Measurements from ENCODE around the gene MYH13.
"Not testable (repeated sequence)": the region's sequence is repeated elsewhere in the genome, so short reads cannot be mapped to it uniquely, and the experiment has no call there.

The MYH13 gene

DNA sequence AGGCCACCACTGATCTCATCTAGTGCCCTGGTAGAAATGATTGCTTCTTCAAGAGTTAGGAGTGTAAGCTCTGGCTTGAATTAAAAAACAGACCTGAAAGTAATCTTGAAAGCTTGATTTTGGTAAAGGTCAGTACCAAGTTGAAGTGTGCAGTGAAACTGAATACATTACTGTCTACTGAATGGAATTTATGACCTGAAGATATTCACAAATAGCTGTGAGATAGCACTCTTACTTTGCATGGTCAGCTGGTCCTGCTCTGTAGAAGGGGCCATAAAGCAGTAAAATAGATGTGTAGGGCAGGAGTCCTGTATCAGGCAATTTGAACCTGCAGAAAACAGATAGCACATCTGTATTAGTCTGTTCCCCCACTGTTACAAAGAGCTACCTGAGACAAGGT lies 78.6 kb downstream of the MYH13 start:
- Histone ChIP-seq H3K4me3 (ENCODE audit: low read length) (no peak overlapping the region), H3K4me1 (ENCODE audit: insufficient read depth, low read length) (no peaks in the 10 kb centered on the region; the same call in 1 of the 2 replicates), H3K27me3 (ENCODE audit: insufficient read depth, low read length) (no peaks in the 10 kb centered on the region), H3K9ac (ENCODE audit: low read depth, low read length) (no peak overlapping the region), H3K9me3 (ENCODE audit: insufficient read depth, low read depth, low read length) (no peaks in the 10 kb centered on the region), H3K27ac (ENCODE audit: low read length) (no peak overlapping the region), H3K36me3 (ENCODE audit: insufficient read depth, low read depth, low read length) (no peaks in the 10 kb centered on the region)

DNA sequence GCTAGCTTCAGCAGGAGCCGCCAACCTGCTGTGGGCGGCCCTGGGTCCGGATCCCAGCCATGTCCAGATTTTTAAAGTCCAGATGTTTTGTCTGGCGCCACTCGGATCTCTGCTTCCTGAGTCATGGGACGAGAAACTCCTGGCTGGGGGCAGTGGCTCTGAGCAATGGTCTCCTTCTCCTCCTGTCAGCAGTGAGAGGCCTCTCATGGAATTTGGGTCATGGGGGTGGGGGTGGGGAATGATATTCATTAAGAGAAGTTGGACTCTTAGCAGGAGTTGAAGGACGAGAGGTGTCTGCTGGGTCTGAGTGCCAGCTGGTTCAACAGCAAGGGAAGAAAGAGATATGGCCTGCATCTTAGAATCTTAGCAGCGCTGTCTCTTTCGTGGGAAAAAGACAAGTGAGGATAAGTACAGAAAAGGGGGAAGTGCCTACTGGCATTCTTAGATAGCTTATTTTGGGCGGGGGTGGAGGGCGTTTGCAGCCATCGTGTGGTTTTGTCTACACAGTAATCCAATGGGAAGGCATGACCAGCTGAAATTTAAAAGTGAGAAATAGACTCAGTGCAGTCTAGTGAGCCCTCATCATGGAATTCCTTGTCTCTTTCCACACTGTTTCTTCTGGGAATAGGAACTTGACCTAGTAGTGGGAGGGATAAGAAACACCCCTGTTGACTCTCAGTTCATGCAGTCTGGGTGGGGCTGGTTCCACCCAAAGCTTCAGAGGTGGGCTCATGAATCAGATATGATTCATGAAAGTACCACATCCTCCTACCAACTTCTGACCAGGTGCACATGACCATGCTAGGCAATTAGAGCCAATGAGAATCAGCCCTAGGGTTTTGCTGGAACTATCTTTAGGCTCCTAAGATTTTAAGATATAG lies 80.5 kb downstream of the MYH13 start:
- H3K36me3 ChIP-seq (ENCODE audit: insufficient read depth, low read depth, low read length) = no peaks in the 10 kb centered on the region
- H3K27me3 ChIP-seq (ENCODE audit: insufficient read depth, low read length) = no peaks in the 10 kb centered on the region
- H3K9me3 ChIP-seq (ENCODE audit: insufficient read depth, low read depth, low read length) = no peaks in the 10 kb centered on the region
- no peak overlapping the region for H3K9ac ChIP-seq (ENCODE audit: low read depth, low read length)
- no peak overlapping the region for H3K27ac ChIP-seq (ENCODE audit: low read length)
- H3K4me3 ChIP-seq (ENCODE audit: low read length) = no peak overlapping the region
- no peaks in the 10 kb centered on the region; the same call in 1 of the 2 replicates for H3K4me1 ChIP-seq (ENCODE audit: insufficient read depth, low read length)

GRCh38 chr17:10291576-10291975 lies 81.2 kb downstream of the MYH13 start:
- not testable (repeated sequence) for H3K4me1 ChIP-seq (ENCODE audit: insufficient read depth, low read length); H3K4me3 ChIP-seq (ENCODE audit: low read length); H3K9me3 ChIP-seq (ENCODE audit: insufficient read depth, low read depth, low read length); H3K36me3 ChIP-seq (ENCODE audit: insufficient read depth, low read depth, low read length); H3K27me3 ChIP-seq (ENCODE audit: insufficient read depth, low read length); H3K27ac ChIP-seq (ENCODE audit: low read length); H3K9ac ChIP-seq (ENCODE audit: low read depth, low read length)

DNA sequence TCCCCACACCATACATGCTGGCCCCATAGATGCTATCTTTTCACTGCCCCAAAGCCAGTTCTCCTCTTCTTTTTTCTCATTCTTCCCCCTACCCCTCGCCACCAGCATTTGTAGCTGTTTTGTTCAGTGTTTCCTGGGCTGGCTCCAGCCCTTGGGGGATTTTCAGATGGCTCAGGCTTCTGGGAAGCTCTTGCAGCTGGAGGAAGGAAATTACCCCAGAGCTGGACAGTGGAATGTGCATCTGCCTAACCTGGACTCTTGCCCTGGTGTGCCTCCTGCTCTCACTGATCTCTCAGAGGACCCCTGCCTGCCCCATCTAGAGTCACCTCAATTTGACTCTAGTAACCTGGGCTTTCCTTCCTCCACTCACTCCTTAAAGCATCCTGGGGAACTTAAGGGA lies 82.8 kb downstream of the MYH13 start:
- H3K4me3 ChIP-seq (ENCODE audit: low read length) = no peak overlapping the region
- no peak overlapping the region for H3K9ac ChIP-seq (ENCODE audit: low read depth, low read length)
- H3K36me3 ChIP-seq (ENCODE audit: insufficient read depth, low read depth, low read length) = no peaks in the 10 kb centered on the region
- H3K9me3 ChIP-seq (ENCODE audit: insufficient read depth, low read depth, low read length) = no peaks in the 10 kb centered on the region
- no peaks in the 10 kb centered on the region for H3K27me3 ChIP-seq (ENCODE audit: insufficient read depth, low read length)
- H3K4me1 ChIP-seq (ENCODE audit: insufficient read depth, low read length) = no peaks in the 10 kb centered on the region; the same call in 1 of the 2 replicates
- H3K27ac ChIP-seq (ENCODE audit: low read length) = no peak overlapping the region

- no peaks in the 10 kb centered on the region for H3K9me3 ChIP-seq (ENCODE audit: insufficient read depth, low read depth, low read length)
Measured at GRCh38 chr17:10286324-10286723, 86.5 kb downstream of the MYH13 start.

GRCh38 chr17:10285896-10286295 lies 86.9 kb downstream of the MYH13 start:
- H3K27me3 ChIP-seq (ENCODE audit: insufficient read depth, low read length) = no peaks in the 10 kb centered on the region
- no peaks in the 10 kb centered on the region for H3K9me3 ChIP-seq (ENCODE audit: insufficient read depth, low read depth, low read length)
- no peaks in the 10 kb centered on the region for H3K4me1 ChIP-seq (ENCODE audit: insufficient read depth, low read length)
- H3K27ac ChIP-seq (ENCODE audit: low read length) = no peak overlapping the region
- no peaks in the 10 kb centered on the region for H3K36me3 ChIP-seq (ENCODE audit: insufficient read depth, low read depth, low read length)
- no peak overlapping the region for H3K4me3 ChIP-seq (ENCODE audit: low read length)
- no peak overlapping the region for H3K9ac ChIP-seq (ENCODE audit: low read depth, low read length)

More at GRCh38 chr17:10286324-10286723, 86.5 kb downstream of the MYH13 start:
- H3K9ac ChIP-seq (ENCODE audit: low read depth, low read length) = no peak overlapping the region
- no peaks in the 10 kb centered on the region for H3K4me1 ChIP-seq (ENCODE audit: insufficient read depth, low read length)
- H3K36me3 ChIP-seq (ENCODE audit: insufficient read depth, low read depth, low read length) = no peaks in the 10 kb centered on the region
- H3K27ac ChIP-seq (ENCODE audit: low read length) = no peak overlapping the region
- no peaks in the 10 kb centered on the region for H3K27me3 ChIP-seq (ENCODE audit: insufficient read depth, low read length)
- no peak overlapping the region for H3K4me3 ChIP-seq (ENCODE audit: low read length)

DNA sequence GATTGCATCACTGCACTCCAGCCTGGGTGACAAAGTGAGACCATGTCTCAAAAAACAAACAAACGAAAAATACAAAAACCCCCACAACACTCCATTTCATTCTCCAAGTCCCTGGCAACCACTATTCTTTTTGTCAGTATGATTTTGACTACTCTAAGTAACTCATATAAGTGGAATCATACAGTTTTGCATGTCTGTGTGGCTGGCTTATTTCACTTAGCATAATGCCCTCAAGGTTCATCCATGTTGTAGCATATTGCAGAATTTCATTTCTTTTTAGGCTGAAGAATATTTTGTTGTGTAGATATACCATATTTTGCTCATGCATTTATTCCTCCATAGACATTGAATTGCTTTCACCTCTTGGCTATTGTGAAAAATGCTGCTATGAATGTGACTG lies 92.7 kb downstream of the MYH13 start:
- Histone ChIP-seq H3K27ac (ENCODE audit: low read length) (no peak overlapping the region), H3K27me3 (ENCODE audit: insufficient read depth, low read length) (no peaks in the 10 kb centered on the region), H3K36me3 (ENCODE audit: insufficient read depth, low read depth, low read length) (no peaks in the 10 kb centered on the region), H3K9me3 (ENCODE audit: insufficient read depth, low read depth, low read length) (no peaks in the 10 kb centered on the region), H3K9ac (ENCODE audit: low read depth, low read length) (no peak overlapping the region), H3K4me3 (ENCODE audit: low read length) (no peak overlapping the region), H3K4me1 (ENCODE audit: insufficient read depth, low read length) (no peaks in the 10 kb centered on the region)

DNA sequence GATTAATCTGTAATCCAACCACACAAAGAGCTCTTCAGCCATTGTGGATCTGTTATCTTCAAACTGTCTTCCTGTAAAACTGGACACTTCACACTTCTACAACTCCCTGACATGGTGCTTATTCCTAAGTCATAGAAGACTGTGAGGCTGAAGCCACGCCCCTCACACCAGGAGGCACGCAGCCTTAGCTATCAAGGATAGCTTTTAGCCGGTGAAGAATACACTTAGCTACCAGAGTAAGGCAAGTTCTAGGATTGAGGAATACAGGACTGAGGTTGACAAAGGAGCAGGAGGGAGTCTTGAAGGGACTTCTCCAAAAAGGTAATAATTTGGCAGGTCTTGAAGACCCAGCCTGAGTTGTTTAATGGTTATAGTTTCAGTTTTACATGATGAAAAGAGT lies 94.6 kb downstream of the MYH13 start:
- H3K9me3 ChIP-seq (ENCODE audit: insufficient read depth, low read depth, low read length) = no peaks in the 10 kb centered on the region
- H3K27me3 ChIP-seq (ENCODE audit: insufficient read depth, low read length) = no peaks in the 10 kb centered on the region
- no peak overlapping the region for H3K4me3 ChIP-seq (ENCODE audit: low read length)
- H3K4me1 ChIP-seq (ENCODE audit: insufficient read depth, low read length) = no peaks in the 10 kb centered on the region
- H3K9ac ChIP-seq (ENCODE audit: low read depth, low read length) = no peak overlapping the region
- H3K27ac ChIP-seq (ENCODE audit: low read length) = no peak overlapping the region
- H3K36me3 ChIP-seq (ENCODE audit: insufficient read depth, low read depth, low read length) = no peaks in the 10 kb centered on the region

DNA sequence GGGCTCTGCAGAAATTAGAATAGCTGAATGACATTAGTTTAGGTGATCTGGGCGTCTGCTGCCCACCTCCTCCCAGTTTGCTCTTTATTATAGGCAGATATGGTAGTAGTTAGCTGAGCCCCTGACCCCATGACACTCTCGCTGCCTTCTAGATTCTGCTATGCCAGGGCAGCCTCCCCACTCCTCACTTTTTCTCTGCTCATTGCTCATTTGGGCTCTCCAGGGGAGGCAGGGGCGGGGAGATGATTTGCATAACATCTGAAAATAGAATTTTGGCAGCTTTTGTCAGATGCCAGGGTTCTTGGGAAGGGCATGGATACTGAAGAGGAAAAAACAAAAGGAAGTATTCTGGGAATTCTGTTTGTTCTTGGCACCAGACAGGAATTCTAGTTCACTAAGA lies 96.4 kb downstream of the MYH13 start:
- no peaks in the 10 kb centered on the region for H3K4me1 ChIP-seq (ENCODE audit: insufficient read depth, low read length)
- H3K36me3 ChIP-seq (ENCODE audit: insufficient read depth, low read depth, low read length) = no peaks in the 10 kb centered on the region
- H3K4me3 ChIP-seq (ENCODE audit: low read length) = no peak overlapping the region
- no peak overlapping the region for H3K9ac ChIP-seq (ENCODE audit: low read depth, low read length)
- H3K9me3 ChIP-seq (ENCODE audit: insufficient read depth, low read depth, low read length) = no peaks in the 10 kb centered on the region
- no peaks in the 10 kb centered on the region for H3K27me3 ChIP-seq (ENCODE audit: insufficient read depth, low read length)
- no peak overlapping the region for H3K27ac ChIP-seq (ENCODE audit: low read length)

GRCh38 chr17:10275418-10275817 lies 97.4 kb downstream of the MYH13 start:
- H3K9me3 ChIP-seq (ENCODE audit: insufficient read depth, low read depth, low read length) = no peaks in the 10 kb centered on the region

DNA sequence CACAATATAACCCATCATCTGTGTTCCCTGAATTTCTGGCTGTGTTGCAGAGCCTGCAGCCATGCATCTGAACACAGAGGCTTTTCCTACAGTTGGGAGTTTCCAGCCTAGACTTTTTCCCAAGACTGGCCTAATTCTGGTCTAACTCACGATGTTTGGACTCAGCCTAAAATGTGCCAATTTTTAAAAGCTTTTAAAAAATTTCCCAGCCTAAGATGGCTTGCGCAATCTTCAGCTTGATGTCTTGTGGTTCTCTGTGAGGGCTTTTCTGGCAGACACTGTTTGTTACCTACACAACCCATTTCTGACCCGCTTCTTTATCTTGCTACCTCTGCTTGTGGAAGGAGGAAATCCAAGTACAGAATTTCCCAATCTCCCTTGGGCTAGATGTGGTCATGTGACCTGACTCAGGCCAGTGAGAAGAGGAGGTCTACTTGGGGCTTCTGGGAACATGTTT lies 101.7 kb downstream of the MYH13 start:
- H3K27me3 ChIP-seq (ENCODE audit: insufficient read depth, low read length) = no peaks in the 10 kb centered on the region

More at GRCh38 chr17:10275418-10275817, 97.4 kb downstream of the MYH13 start:
- Histone ChIP-seq H3K4me1 (ENCODE audit: insufficient read depth, low read length) (no peaks in the 10 kb centered on the region), H3K36me3 (ENCODE audit: insufficient read depth, low read depth, low read length) (no peaks in the 10 kb centered on the region), H3K4me3 (ENCODE audit: low read length) (no peak overlapping the region), H3K27ac (ENCODE audit: low read length) (no peak overlapping the region), H3K9ac (ENCODE audit: low read depth, low read length) (no peak overlapping the region), H3K27me3 (ENCODE audit: insufficient read depth, low read length) (no peaks in the 10 kb centered on the region)

DNA sequence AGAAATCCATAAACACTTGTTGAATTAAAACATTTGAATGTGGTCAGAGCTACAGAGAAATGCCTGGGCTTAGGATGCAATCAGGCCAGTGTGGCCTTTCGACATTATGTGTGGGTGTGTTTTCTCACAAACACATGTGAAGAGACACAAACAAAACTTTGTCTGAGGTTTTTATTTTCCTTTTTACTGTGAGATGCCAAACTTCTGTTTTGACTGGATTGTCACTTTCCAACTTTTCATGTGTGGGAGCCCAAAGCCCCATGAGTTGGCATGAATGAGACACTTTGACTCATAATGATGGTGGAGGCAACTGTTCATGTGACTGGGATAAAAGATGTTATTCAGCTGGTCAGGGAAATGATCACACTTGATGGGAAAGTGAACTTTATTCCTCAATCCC lies 102.5 kb downstream of the MYH13 start:
- Histone ChIP-seq H3K4me3 (ENCODE audit: low read length) (no peak overlapping the region), H3K27ac (ENCODE audit: low read length) (no peak overlapping the region)

More for the DNA sequence above, 101.7 kb downstream of the MYH13 start:
- H3K4me3 ChIP-seq (ENCODE audit: low read length) = no peak overlapping the region
- no peaks in the 10 kb centered on the region for H3K36me3 ChIP-seq (ENCODE audit: insufficient read depth, low read depth, low read length)
- no peak overlapping the region for H3K27ac ChIP-seq (ENCODE audit: low read length)
- no peaks in the 10 kb centered on the region for H3K9me3 ChIP-seq (ENCODE audit: insufficient read depth, low read depth, low read length)
- H3K9ac ChIP-seq (ENCODE audit: low read depth, low read length) = no peak overlapping the region
- no peaks in the 10 kb centered on the region for H3K4me1 ChIP-seq (ENCODE audit: insufficient read depth, low read length)

More for the DNA sequence above, 102.5 kb downstream of the MYH13 start:
- no peaks in the 10 kb centered on the region for H3K27me3 ChIP-seq (ENCODE audit: insufficient read depth, low read length)
- H3K9ac ChIP-seq (ENCODE audit: low read depth, low read length) = no peak overlapping the region
- no peaks in the 10 kb centered on the region for H3K36me3 ChIP-seq (ENCODE audit: insufficient read depth, low read depth, low read length)
- no peaks in the 10 kb centered on the region for H3K9me3 ChIP-seq (ENCODE audit: insufficient read depth, low read depth, low read length)
- no peaks in the 10 kb centered on the region for H3K4me1 ChIP-seq (ENCODE audit: insufficient read depth, low read length)

Data from iPS-20b (cell line).